Adipose tissue (tissue), 3 donors: Measurements from ENCODE around the gene BBLN. TPM values are rescaled to one million over a fixed set of nuclear protein-coding genes. Genes with fewer than 3 reads are reported as not detected.

Source experiments
- H3K27ac ChIP-seq: one replicate; pipeline ENCODE4 v1.5.1; 2013; ENCODE audit warnings: low read depth, low read length
- WGBS, 3 donors: extraction: QIAGEN DNeasy Blood & Tissue Kit; methylation state at CpG; one replicate each; pipeline ENCODE4 v1.1.7; 2013; 5-methylcytosine and 5-hydroxymethylcytosine counted together
- polyA plus RNA-seq, 3 donors: library from polyadenylated mRNA; stranded (reverse); fragments of 200-250 nt; gene quantifications; one replicate each; pipeline ENCODE4 v1.2.3, GENCODE V29; 2013
- donor health status: healthy with polysubstance abuse.
- donor health status: Bipolar disorder and iron deficiency.
- donor health status: healthy.

BBLN gene
- polyA plus RNA-seq, 3 donors: 74.5 to 110 (median 95.4) TPM

GRCh38 chr9:128141604-128142003, 18.5 kb upstream of the BBLN start:
- no peak overlapping the region for H3K27ac ChIP-seq
- 94 to 97% (median 96%) methylated on average over 3 of the region's 3 CpGs for WGBS, 3 donors

- no peak overlapping the region for H3K27ac ChIP-seq
- WGBS, 3 donors: 56 to 73% (median 59%) methylated on average over 4 of the region's 4 CpGs
Observed at GRCh38 chr9:128142061-128142460, 18.0 kb upstream of the BBLN start.

- 81 to 94% (median 89%) methylated on average over 2 of the region's 2 CpGs for WGBS, 3 donors
- H3K27ac ChIP-seq: no peak overlapping the region
Observed at GRCh38 chr9:128142596-128142995, 17.5 kb upstream of the BBLN start.

GRCh38 chr9:128143525-128144238, 16.4 kb upstream of the BBLN start:
- WGBS, 3 donors: 53 to 81% (median 63%) methylated on average over 8 of the region's 8 CpGs
- no peak overlapping the region for H3K27ac ChIP-seq

GRCh38 chr9:128144239-128145181, 15.6 kb upstream of the BBLN start:
- no peak overlapping the region for H3K27ac ChIP-seq
- 88 to 92% (median 91%) methylated on average over 22 of the region's 22 CpGs for whole genome bisulfite sequencing, 3 donors

DNA sequence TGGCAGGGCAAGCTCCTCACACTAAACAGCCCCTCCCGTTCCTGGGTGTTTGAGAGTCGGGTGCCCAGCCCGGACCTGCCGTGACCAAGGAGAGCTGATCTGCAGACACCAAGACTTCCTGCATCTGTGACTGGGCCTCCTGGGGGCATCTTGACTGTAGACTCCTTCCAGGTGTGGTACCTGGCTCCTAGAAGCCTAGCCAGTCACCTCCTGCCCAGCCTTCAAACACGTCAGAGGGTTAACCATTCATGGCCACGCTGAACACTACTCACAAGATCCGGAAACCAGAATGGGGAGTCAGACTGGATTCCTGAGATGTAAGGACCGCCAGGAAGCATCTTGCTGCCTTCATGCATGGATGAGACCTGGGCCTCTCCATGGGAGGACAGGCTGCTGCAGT, 14.5 kb upstream of the BBLN start:
- 71 to 84% (median 77%) methylated on average over 8 of the region's 8 CpGs for WGBS, 3 donors
- H3K27ac ChIP-seq: no peak overlapping the region

DNA sequence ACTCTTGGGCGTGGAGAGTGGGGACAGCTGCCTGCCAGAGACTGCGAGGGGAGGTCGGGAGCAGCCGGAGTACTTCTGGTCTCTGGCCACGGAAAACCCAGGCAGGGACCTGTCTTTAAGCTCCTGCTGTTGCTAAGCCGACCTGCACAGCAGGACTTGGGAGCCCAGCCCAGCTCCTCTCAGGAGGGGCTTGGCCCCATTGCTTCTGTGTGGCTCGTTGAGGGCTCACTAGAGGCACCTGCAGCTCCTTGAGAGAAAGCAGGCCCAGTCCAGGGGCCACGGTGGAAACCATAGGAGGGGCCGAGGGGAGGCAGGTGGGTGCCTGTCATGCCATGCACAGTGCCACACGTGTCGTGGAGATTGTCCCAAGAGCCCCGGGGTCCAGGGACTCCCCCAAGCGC, 14.1 kb upstream of the BBLN start:
- H3K27ac ChIP-seq: no peak overlapping the region

GRCh38 chr9:128146591-128147120, 13.4 kb upstream of the BBLN start:
- 91 to 93% (median 92%) methylated on average over 8 of the region's 8 CpGs for WGBS, 3 donors
- no peak overlapping the region for H3K27ac ChIP-seq

More for the DNA sequence above, 14.1 kb upstream of the BBLN start:
- 77 to 85% (median 84%) methylated on average over 13 of the region's 13 CpGs for WGBS, 3 donors

DNA sequence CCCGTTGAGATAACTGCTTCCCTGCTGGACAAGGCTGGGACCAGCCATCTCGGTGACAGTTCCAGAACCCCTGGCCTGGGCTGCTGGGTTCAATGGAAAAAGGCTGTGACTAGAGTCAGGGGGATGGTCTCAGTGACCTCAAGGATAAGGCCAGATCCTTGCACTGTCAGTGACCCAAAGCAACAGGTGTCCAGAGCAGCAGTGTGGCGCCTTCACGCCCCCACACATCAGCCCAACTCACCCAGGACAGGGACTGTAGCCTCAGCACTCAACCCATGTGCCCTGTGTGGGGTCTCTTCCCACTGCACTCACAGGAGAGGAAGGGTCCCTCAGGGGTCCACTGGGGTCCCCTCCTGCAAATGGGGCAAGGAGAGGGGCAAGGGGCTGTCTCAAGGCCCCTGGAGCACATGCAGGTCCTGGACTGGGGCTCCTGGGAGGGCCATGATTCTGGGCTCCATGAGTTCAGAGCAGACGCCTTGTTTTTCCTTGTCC, 11.5 kb upstream of the BBLN start:
- H3K27ac ChIP-seq: no peak overlapping the region
- 88 to 89% (median 88%) methylated on average over 5 of the region's 5 CpGs for WGBS, 3 donors

DNA sequence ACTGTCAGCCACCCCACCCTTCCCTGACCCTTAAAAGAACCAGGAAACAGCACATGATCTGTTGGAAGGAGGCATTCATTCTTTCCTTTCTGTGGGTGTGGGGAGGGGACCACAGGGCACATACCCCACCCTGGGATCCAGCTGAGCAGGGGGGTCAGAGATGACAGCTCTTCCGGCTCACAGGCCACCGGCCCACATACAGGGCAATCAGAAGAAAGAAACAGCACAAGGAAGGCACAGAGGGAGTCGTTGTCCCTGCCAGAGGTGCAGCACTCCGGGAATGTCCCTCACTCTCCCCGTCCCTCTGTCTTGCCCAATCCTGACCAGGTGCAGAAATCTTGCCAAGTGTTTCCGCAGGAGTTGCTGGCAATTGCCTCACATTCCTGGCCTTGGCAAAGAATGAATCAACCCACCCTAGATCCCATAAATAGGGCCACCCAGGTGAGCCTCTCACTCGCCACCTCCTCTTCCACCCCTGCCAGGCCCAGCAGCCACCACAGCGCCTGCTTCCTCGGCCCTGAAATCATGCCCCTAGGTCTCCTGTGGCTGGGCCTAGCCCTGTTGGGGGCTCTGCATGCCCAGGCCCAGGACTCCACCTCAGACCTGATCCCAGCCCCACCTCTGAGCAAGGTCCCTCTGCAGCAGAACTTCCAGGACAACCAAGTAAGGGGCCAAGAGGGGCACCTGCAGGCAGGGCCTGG, 10.9 kb upstream of the BBLN start, which contains the start of gene LCN2:
LCN2 (plus strand) TSS at position 453 of the 701 bp plus-strand sequence; CDS start at position 526, 73 bp downstream.
- H3K27ac ChIP-seq: no peak within 1 kb of the TSS
- WGBS, 3 donors: 28 to 52% (median 43%) methylated on average over 9 of the region's 9 CpGs

DNA sequence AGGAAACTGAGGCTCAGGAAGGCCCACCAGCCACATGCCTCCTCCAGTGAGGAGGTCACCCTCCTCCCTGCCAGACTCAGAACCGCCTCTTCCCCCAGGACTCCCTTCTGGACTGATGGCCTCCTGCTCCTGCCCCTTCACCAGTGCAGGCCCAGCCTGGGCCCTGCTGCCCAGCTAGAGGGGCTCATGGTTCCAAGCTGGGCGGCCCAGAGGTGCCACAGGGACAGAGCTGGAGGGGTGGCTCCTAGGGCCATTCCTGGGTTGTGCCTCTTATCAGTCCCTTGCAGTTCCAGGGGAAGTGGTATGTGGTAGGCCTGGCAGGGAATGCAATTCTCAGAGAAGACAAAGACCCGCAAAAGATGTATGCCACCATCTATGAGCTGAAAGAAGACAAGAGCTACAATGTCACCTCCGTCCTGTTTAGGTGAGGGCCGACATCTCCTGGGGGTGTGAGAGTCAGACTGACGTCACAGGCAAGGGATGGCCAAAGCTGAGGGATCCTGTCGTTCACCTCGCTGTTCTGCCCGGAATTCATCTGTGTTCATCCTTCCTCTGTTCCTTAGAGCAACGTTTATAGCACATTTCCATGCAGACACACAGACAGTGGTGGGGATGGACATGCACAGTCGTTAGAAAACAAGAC, 10.0 kb upstream of the BBLN start:
- no peak overlapping the region for H3K27ac ChIP-seq
- 54 to 83% (median 67%) methylated on average over 11 of the region's 11 CpGs for WGBS, 3 donors

DNA sequence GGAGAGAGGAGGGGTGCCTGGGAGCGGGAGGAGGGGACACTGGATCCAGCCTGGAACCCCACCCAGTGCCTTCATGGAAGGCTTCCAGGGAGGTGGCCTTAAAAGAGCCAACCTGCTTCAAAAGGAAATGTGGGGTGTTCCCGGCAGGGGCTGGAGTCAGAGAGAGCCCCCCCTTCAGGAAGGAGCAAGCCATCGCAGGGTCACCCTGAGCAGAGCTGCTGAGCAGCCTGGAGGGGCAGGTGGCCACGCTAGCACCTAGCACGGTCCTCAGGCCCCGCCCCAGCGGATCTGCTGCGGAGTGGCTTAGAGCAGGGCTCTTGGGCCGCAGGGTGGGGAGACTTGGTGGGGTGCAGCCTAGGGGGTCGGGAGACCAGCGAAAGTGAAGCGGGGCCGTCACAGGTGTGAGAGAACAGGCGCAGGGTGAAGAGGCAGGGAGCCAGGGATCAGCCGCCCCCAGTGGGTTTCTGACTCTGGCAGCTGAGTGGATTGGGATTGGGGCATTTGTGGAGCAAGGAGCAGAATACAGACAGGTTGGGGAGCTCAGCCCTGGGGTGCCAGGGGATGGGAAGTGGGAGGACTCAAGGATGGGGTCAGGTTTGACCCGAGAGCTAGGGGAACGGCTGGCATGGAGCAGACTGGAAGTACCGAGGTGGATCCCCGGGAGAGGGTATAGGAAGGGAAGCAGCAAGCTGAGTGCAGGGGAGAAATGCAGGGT, 9.3 kb upstream of the BBLN start:
- no peak overlapping the region for H3K27ac ChIP-seq
- WGBS, 3 donors: 76 to 78% (median 76%) methylated on average over 19 of the region's 19 CpGs

- 87 to 91% (median 87%) methylated on average over 18 of the region's 18 CpGs for WGBS, 3 donors
- H3K27ac ChIP-seq: no peak overlapping the region
Observed at GRCh38 chr9:128151309-128152132, 8.5 kb upstream of the BBLN start.

DNA sequence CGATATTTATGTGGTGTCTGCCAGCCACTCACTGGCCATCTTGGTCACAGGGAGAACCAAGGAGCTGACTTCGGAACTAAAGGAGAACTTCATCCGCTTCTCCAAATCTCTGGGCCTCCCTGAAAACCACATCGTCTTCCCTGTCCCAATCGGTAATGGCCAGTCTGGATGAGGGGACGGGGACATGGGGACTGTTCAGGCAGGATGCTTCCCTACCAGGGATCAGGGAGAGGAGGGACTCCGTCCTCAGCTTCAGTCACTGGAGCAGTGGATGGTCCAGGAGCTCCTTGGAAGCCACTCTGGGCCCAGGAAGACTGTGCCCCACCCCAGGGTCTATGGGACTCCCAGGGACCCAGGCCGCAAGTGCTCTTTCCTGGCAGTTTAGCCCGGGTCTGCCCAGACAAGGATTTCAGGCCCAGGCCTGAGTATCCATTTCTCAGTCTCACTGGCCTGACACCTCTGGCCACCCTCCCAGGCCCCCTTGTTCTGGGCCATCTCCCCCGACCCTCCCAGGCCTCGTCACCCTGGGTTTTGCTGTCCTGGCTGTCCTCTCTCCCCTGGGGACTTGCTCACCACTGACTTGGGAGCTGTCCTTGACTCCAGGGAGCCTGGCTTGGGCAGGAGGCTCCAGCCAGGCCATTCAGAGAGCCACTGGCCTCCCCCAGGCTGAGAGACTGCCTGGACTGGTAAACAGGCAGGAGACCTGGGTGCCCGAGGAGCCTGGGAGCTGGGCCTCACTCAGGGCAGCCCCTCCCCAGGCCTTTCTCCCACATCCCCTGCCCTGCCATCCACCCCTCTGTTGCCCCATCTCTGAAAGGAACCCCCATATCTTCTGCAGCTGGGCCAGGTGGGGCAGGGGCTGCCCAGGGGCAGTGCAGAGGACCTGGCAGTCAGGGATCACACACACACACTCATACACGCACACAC, 7.7 kb upstream of the BBLN start:
- WGBS, 3 donors: 91 to 93% (median 92%) methylated on average over 13 of the region's 13 CpGs
- H3K27ac ChIP-seq: no peak overlapping the region

GRCh38 chr9:128153060-128153946, 6.8 kb upstream of the BBLN start:
- 83 to 87% (median 87%) methylated on average over 26 of the region's 26 CpGs for WGBS, 3 donors
- no peak overlapping the region for H3K27ac ChIP-seq
